Measurements from ENCODE around the gene RGPD3.
"Not testable (repeated sequence)": the region's sequence is repeated elsewhere in the genome, so short reads cannot be mapped to it uniquely, and the experiment has no call there.

Gene RGPD3

GRCh38 chr2:106492913-106493312 is 24.7 kb upstream of the RGPD3 start:
- H3K9me3 Mint-ChIP-seq, H3K27ac Mint-ChIP-seq, H3K4me3 Mint-ChIP-seq, H3K27me3 Mint-ChIP-seq, H3K36me3 Mint-ChIP-seq, H3K4me1 Mint-ChIP-seq: not testable (repeated sequence)

GRCh38 chr2:106492399-106492798 is 24.2 kb upstream of the RGPD3 start:
- H3K4me1 Mint-ChIP-seq, H3K36me3 Mint-ChIP-seq, H3K27ac Mint-ChIP-seq, H3K9me3 Mint-ChIP-seq, H3K4me3 Mint-ChIP-seq, H3K27me3 Mint-ChIP-seq: not testable (repeated sequence)

- H3K27me3 Mint-ChIP-seq, H3K36me3 Mint-ChIP-seq, H3K4me3 Mint-ChIP-seq, H3K27ac Mint-ChIP-seq, H3K4me1 Mint-ChIP-seq, H3K9me3 Mint-ChIP-seq: not testable (repeated sequence)
Measured at GRCh38 chr2:106489701-106490100, 21.5 kb upstream of the RGPD3 start.

GRCh38 chr2:106487386-106488191 is 19.4 kb upstream of the RGPD3 start:
- H3K27ac Mint-ChIP-seq, H3K4me1 Mint-ChIP-seq, H3K9me3 Mint-ChIP-seq, H3K27me3 Mint-ChIP-seq, H3K4me3 Mint-ChIP-seq, H3K36me3 Mint-ChIP-seq: not testable (repeated sequence)

- H3K36me3 Mint-ChIP-seq, H3K27me3 Mint-ChIP-seq, H3K4me3 Mint-ChIP-seq, H3K27ac Mint-ChIP-seq, H3K9me3 Mint-ChIP-seq, H3K4me1 Mint-ChIP-seq: not testable (repeated sequence)
Measured at GRCh38 chr2:106486551-106487385, 18.6 kb upstream of the RGPD3 start, which contains the start of gene CD8B2. TSS of gene CD8B2 (plus strand) at chr2:106487364. CDS start at chr2:106487427, 63 bp downstream.

GRCh38 chr2:106479563-106479962 is 11.3 kb upstream of the RGPD3 start:
- not testable (repeated sequence) for H3K4me3 Mint-ChIP-seq, H3K9me3 Mint-ChIP-seq, H3K36me3 Mint-ChIP-seq, H3K4me1 Mint-ChIP-seq, H3K27ac Mint-ChIP-seq, H3K27me3 Mint-ChIP-seq

- H3K4me1 Mint-ChIP-seq, H3K9me3 Mint-ChIP-seq, H3K27me3 Mint-ChIP-seq, H3K27ac Mint-ChIP-seq, H3K4me3 Mint-ChIP-seq, H3K36me3 Mint-ChIP-seq: not testable (repeated sequence)
Measured at GRCh38 chr2:106477647-106478046, 9.4 kb upstream of the RGPD3 start.

GRCh38 chr2:106470658-106471057 is 2.4 kb upstream of the RGPD3 start:
- H3K4me1 Mint-ChIP-seq, H3K36me3 Mint-ChIP-seq, H3K27ac Mint-ChIP-seq, H3K9me3 Mint-ChIP-seq, H3K27me3 Mint-ChIP-seq, H3K4me3 Mint-ChIP-seq: not testable (repeated sequence)

GRCh38 chr2:106467516-106467915 is 697 bp downstream of the RGPD3 start:
- not testable (repeated sequence) for H3K9me3 Mint-ChIP-seq, H3K27ac Mint-ChIP-seq, H3K4me1 Mint-ChIP-seq, H3K27me3 Mint-ChIP-seq, H3K4me3 Mint-ChIP-seq, H3K36me3 Mint-ChIP-seq

- H3K4me3 Mint-ChIP-seq, H3K4me1 Mint-ChIP-seq, H3K27me3 Mint-ChIP-seq, H3K9me3 Mint-ChIP-seq, H3K27ac Mint-ChIP-seq, H3K36me3 Mint-ChIP-seq: not testable (repeated sequence)
Measured at GRCh38 chr2:106461882-106462281, 6.3 kb downstream of the RGPD3 start.

- H3K9me3 Mint-ChIP-seq, H3K4me1 Mint-ChIP-seq, H3K36me3 Mint-ChIP-seq, H3K27me3 Mint-ChIP-seq, H3K27ac Mint-ChIP-seq, H3K4me3 Mint-ChIP-seq: not testable (repeated sequence)
Measured at GRCh38 chr2:106390680-106391079, 77.5 kb downstream of the RGPD3 start.

- not testable (repeated sequence) for H3K4me3 Mint-ChIP-seq, H3K36me3 Mint-ChIP-seq, H3K9me3 Mint-ChIP-seq, H3K4me1 Mint-ChIP-seq, H3K27me3 Mint-ChIP-seq, H3K27ac Mint-ChIP-seq
Measured at GRCh38 chr2:106388814-106389410, 79.3 kb downstream of the RGPD3 start.

- not testable (repeated sequence) for H3K36me3 Mint-ChIP-seq, H3K4me3 Mint-ChIP-seq, H3K27ac Mint-ChIP-seq, H3K9me3 Mint-ChIP-seq, H3K4me1 Mint-ChIP-seq, H3K27me3 Mint-ChIP-seq
Measured at GRCh38 chr2:106384548-106384947, 83.7 kb downstream of the RGPD3 start.

- not testable (repeated sequence) for H3K36me3 Mint-ChIP-seq, H3K27ac Mint-ChIP-seq, H3K4me3 Mint-ChIP-seq, H3K27me3 Mint-ChIP-seq, H3K4me1 Mint-ChIP-seq, H3K9me3 Mint-ChIP-seq
Measured at GRCh38 chr2:106381867-106382266, 86.3 kb downstream of the RGPD3 start.

GRCh38 chr2:106379567-106379966 is 88.6 kb downstream of the RGPD3 start:
- H3K9me3 Mint-ChIP-seq, H3K36me3 Mint-ChIP-seq, H3K27ac Mint-ChIP-seq, H3K27me3 Mint-ChIP-seq, H3K4me1 Mint-ChIP-seq, H3K4me3 Mint-ChIP-seq: not testable (repeated sequence)

- not testable (repeated sequence) for H3K4me1 Mint-ChIP-seq, H3K36me3 Mint-ChIP-seq, H3K4me3 Mint-ChIP-seq, H3K27me3 Mint-ChIP-seq, H3K27ac Mint-ChIP-seq, H3K9me3 Mint-ChIP-seq
Measured at GRCh38 chr2:106369182-106369581, 99.0 kb downstream of the RGPD3 start.
